NCI-H774 (cell line): Measurements from ENCODE around the gene SORCS2.

Source experiments
- DNase-seq: peaks from one replicate; lab custom pipeline; 2025; lab: John Stamatoyannopoulos, UW

The SORCS2 gene

GRCh38 chr4:7712021-7712671, 519.8 kb downstream of the SORCS2 start:
- DNase-seq: no peak

GRCh38 chr4:7713757-7714156, 521.4 kb downstream of the SORCS2 start:
- DNase-seq: no peak

- DNase-seq: no peak
These were observed 521.8 kb downstream of the SORCS2 start for GRCh38 chr4:7714176-7714575.

GRCh38 chr4:7714738-7715137, 522.4 kb downstream of the SORCS2 start:
- DNase-seq: no peak

- DNase-seq: no peak
These were observed 523.1 kb downstream of the SORCS2 start for GRCh38 chr4:7715271-7716009.

GRCh38 chr4:7716010-7716721, 523.8 kb downstream of the SORCS2 start:
- no peak for DNase-seq

GRCh38 chr4:7717161-7717560, 524.8 kb downstream of the SORCS2 start:
- DNase-seq: no peak

GRCh38 chr4:7717946-7718490, 525.7 kb downstream of the SORCS2 start:
- no peak for DNase-seq

GRCh38 chr4:7719354-7720174, 527.2 kb downstream of the SORCS2 start:
- peak; percentile 7 for DNase-seq

- DNase-seq: no peak
These were observed 529.7 kb downstream of the SORCS2 start for GRCh38 chr4:7721984-7722551.

GRCh38 chr4:7722766-7723387, 530.5 kb downstream of the SORCS2 start:
- no peak for DNase-seq

- no peak for DNase-seq
These were observed 531.3 kb downstream of the SORCS2 start for GRCh38 chr4:7723625-7724024.

- no peak for DNase-seq
These were observed 533.6 kb downstream of the SORCS2 start for GRCh38 chr4:7725951-7726350.

- no peak for DNase-seq
These were observed 534.5 kb downstream of the SORCS2 start for GRCh38 chr4:7726665-7727413.

GRCh38 chr4:7727749-7728148, 535.4 kb downstream of the SORCS2 start:
- no peak for DNase-seq

GRCh38 chr4:7731437-7731836, 539.1 kb downstream of the SORCS2 start:
- DNase-seq: no peak

- DNase-seq: no peak
These were observed 539.9 kb downstream of the SORCS2 start for GRCh38 chr4:7732263-7732662.

GRCh38 chr4:7733201-7733600, 540.9 kb downstream of the SORCS2 start:
- no peak for DNase-seq

GRCh38 chr4:7733801-7734650, 541.7 kb downstream of the SORCS2 start:
- no peak for DNase-seq
